Limb (tissue), 2 donors: ENCODE results near the gene ATG2A.

Source experiments
- DNase-seq, 2 donors: peaks; one replicate each; pipeline ENCODE4 v3.0.0-alpha.2; 2016; ENCODE audit errors: extremely low spot score in 2 of 2

The ATG2A gene

DNA sequence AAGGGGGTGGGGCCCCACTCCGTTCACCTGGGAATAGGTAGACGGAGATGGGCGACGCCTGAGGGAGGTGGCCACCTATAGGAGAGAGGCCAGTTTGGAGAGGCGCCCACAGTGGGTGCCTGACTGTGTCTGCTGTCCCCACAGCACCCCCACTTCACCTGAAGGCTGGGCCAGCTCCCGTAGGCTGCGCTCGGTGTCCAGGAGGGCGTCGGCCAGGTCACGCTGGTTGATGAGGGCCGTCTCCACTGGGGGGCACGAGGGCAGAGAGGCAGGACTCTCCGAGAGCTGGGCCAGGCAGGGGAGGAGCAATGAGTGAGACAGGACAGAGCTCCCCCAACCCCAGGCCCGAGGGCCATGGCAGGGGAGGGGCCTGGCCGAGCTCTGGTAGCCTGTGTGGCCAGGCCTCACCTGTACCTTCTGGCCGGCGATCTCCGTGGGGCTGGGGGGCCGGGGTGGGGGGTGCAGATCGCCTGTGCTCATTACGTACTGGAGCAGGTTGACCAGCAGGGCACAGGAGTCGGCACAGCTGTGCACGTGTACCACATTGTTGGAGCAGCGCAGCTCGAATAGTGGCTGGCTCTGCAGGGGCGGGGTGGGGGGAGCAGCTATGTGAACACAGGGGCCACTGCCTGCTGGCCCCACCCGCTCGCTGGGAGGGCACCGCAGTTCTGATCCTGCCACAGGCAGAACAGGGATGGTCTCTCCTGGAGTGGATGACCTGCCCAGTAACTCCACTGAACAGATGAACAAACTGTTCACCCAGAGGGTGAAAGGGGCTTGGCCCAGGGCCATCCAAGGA lies 14.7 kb downstream of the ATG2A start:
- DNase-seq = no peak

DNA sequence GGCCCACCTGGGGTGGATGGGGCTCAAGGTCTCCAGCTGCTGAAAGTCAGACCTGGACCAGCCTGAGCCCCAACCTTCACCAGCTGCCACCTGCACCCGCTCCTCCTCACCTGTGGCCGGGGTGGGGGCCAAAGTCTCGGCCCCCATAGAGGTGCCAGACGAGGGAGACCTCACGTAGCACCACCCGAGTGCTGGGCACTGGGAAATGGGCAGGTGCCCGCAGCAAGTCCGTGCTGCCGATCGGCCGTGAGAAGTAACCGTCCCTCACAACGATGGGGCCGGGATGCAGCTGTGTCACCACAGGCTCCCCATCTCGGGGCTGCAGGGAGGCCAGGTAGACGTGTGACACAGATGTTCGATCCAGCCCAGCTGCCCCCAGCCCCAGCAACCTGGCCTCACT lies 16.2 kb downstream of the ATG2A start:
- no peak for DNase-seq

DNA sequence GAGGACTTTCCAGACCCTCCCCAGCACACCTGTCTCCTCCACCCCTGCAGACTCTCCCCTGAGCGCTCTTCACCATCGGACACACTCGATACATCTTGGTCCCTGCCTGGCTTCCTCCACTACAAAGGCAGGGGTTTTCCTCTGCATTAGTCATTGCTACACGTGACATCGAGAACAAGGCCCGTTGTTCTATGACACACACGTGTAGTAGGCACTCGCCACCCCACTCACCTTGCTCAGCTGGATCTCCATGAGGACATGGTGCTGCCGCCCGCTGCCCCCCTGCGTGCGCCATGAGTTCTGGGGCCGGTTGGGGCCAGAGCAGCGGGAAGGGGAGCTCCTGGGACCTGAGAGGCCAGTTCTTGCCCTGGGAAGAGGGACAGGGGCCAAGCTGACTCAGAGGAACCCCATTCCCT lies 16.7 kb downstream of the ATG2A start:
- no peak for DNase-seq

DNA sequence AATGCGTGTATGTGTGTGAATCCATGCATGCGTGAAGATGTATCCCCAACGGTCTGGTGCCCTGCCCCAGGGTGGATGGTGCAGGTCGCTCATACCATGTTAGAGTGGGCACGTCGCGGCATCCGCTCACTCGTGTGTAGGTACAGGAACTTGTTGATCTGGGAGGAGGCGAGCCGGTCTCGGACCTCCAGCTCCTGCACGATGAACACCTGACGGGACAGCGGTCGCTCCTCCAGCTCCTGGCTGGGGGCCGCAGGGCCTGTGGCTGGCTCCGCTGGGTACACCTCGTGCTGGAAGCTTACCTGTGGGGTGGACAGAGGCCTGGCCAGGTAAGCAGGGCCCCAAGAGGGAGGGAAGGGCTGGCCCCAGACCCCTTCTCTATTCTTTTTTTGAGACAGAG lies 18.5 kb downstream of the ATG2A start:
- no peak for DNase-seq

DNA sequence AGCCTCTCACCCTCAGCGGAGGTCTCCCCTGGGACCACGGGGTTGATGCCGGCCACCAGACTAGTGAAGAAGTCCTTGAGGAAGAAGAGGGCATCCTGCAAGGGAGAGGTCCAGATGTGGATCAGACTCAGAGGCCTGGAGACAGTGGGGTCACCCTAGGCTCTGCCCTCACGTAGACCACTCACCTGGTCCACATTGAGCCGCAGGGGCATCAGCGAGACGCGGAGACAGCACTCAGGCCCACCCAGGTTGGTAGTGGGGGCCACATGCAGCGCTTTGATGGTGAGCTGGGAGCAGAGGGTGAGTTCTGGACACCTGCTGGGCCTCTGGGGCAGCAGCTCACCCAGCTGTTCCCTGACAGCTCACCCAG lies 18.9 kb downstream of the ATG2A start:
- DNase-seq = no peak

DNA sequence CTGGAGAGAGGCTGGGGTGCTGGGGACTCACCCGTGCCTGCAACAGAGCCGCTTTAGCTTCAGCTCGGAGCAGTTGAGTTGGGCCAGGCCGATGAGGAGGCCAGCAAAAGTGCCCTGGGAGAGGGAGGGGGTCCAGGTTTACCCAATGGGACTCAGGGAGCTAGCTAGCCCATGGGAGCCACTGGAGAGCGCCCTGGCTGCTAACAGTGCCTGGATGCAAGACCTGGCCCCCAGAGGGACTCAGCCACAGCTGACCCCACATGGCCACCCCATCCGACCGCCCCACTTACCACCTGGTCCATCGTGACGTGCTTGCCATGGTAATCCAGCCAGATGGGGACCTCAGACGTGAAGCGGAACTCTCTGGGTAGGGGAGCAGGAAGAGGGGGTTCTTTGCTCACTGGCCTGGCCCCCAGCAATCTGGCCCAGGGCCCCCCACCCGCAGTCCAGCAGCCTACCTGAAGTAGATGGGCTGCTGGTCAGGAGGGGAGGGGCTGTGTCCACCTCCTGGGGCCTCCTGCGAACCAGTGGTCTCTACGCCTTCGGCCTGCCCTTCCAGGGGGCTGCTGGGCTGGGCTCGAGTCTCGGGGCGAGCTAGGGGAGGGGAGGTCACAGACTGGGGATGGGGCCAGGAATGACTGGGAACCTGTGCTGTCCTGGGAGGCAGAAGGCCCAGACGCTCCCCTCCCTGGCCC lies 19.5 kb downstream of the ATG2A start:
- no peak for DNase-seq

DNA sequence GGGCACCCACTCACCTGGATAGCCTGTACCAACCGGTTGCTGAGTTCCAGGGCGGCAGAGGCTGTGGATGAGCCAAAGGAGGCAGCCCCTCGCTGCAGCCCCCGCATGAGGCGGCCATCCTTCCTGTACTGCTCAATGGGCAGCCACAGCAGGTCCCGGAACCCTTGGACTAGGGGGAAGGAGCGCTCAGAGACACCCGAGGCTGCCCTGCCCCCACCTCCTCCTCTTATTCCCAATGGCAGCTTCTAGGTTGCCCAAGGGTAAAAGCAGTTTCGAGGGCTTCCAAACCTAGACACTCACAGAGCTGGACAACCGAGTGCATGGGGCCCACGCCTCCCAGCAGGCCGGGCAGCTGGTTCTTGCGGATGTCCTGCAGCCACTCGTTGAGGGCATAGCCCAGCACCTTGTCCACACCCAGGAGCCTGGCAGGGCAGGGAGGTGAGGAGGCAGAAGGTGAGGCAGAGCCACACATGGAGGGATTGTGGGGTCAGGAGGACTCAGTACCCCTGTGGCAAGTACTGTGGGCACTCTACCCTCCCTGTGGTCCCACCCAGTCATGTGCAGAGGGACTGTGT lies 20.5 kb downstream of the ATG2A start:
- no peak for DNase-seq

DNA sequence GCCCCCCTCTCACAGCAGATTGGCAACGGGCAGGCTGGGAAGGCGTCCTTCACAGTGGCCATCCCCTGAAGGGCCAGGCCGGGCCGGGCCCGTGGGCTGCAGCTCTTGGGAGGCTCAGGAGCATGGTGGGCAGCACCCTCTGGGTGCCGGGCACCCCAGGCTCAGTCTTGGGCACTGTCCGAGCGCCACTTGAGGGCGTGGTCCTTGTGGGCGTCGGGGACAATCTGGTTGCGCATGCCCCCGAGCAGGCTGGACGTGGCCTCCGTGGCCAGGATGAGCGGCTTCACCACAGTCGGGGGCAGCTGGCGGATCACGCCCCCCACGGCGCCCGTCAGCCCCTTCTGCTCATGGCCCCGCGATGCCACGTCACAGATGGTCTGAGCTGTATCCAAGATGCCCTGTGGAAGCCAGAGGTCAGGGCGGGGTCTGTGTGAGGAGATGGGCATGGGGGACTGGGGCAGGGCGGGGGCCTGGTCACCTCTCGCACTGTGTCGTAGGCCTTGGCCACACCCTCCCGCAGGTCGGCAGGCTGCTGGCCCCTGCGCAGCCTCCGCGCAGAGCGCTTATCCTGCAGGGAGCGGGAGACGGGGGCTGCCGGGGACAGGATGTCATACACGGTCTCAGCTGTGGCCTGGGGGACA lies 22.1 kb downstream of the ATG2A start:
- no peak for DNase-seq

DNA sequence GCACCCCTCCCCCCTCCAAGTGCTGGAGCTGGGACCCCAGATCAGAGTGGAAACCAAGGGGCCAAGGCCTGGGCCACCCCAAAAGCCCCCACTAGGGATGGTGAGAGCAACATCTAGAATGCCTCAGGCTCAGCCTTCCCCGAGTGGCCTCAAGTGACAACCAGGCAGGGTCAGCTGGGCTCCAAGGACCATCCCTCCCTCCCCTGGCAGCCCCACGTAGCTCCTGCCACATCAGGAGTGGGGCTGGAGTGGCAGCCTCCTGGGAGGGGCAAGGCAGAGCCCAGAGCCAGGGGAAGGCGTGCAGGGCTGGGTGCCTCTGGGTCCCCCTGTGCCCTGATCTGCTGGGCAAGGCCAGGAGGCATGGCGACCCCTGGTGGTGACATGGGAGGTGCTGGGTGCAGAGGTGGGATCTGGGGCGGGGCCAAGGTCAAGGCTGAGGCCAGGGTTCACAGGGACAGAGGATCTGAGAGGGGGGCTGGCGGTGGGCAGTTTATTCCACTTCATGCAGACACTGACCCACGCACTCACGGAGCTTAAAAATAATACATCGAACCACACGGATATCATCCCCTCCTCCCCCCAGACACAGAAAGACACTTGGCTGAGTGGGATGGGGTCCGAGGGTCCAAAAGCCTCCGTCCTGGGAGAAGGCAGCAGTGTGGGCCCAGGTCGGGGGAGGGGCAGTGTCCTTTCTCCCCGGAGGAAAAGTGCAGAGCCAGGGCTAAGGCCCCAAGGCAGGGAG lies 22.8 kb downstream of the ATG2A start:
- peak in 1 of 2 donors; percentile 86 for DNase-seq

DNA sequence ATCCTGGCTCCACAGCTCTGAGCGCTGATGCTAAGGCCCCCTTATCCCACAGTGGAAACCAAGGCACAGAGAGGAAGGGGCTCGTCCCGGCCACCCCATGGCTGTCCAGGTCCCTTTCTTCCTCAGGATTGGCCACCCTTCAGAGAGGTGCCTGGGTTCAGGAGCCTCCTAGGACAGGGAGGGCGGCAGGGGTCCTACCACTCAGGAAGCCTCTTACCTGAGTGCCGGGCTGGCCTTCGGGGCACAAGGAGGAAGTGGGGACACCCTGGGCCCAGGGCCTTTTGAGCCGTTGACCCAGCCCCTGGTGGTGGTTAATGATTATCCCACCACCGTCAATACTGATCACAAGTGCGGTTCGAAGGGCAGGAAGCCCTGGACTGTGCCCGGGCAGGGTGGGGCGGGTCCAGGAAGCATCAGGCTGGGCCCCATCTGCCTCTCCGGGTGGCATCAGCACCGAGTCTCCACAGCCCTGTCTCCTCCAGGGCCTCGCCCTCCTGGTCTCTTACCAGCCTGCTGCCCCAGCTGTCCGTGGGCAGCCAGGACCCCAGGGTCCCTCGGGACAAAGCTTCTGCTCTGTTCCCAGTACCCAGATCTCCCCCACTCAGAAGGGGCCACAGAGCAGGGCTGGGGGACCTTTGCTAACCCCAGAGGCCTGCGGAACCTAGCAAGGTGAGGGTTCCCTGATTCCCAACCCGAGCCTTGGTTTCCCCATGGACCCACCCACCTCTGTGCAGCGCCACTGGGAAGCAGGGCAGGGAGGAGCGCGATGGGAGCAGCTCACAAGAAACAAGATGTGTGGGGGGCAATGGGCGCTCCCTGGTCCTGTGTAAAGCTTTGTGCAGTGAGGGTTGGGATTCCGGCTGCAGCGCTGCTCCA lies 23.6 kb downstream of the ATG2A start:
- no peak for DNase-seq

DNA sequence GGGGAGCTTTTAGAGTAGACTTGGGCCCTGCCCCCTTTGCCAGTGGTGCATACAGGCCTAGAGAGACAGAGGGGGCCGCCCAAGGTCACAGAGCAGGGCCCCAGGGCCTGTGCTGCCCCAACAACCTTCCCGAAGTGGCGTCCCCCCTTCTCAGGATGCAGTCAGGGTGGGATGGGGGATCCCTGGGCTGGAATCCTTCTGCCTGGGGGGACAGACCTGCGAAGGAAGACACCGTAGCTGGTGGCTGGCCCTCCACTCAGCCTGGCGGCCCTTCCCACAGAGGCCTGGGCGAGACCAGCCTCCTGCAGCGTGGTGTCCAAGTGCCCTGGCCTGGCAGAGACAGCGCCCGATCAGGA lies 24.2 kb downstream of the ATG2A start:
- no peak for DNase-seq

DNA sequence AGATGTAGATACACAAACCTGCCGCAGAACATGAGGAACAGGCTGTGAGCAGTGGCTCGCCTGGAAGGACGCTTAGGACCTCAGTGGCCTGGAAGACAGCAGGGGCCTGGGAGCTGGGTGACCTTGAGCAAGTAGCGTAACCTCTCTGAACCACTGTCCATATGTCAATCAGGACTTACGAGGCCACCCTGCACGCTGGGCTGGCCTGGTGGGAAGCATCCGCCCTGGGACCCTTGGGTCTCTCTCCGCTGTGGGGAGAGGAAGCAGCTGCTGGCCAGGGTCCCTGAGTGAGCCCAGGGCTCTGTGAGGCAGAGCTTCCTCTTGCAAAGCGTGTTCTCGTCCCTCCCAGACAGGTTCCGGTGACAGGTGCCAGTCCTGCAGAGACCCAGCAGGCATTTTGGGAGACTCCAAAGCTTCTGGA lies 24.6 kb downstream of the ATG2A start:
- no peak for DNase-seq

DNA sequence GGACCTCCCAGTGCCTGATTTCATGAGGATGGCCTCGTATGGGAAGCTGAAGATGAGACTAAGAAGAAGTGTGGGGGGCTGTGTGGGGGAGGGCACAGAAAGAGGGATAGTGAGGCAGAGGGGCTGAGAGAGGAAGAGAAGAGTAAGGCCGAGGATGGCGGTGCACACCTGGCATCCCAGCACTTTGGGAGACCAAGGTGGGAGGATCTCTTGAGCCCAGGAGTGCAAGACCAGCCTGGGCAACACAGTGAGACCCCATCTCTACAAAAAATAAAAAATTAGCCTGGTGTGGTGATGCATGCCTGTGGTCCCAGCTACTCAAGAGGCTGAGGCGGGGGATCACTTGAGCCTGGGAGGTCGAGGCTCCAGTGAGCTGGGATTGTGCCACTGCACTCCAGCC lies 25.1 kb downstream of the ATG2A start:
- no peak for DNase-seq

DNA sequence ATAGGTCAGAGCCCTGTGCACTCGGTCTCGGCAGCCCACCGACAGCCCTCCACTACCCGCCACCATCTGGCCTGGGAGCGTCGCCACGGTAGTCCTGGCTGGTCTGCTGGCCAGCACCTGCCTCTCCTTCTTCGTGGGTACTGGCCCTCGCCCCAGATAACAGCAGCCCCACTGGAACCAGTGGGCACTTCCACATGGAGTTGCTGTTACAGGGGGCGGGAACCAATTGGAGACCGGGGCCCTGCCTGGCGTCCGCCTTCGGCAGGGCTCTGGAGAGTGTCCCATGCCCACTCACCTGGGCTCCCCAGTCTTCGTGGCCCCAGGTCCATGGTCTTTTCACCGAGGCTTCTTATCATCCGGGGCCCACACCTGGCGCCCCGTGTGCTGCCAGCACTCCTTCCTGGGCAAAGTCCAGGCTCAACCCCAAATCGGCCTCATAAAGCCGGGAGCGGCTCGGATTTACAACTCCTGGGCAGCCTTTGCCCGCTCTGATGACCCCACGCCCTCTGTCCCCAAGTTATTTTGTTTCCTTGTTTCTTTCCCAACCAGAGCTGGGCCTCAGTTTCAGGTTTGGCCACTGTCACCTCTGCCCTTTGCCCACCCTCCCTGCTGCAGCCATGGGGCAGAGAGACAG lies 25.7 kb downstream of the ATG2A start:
- DNase-seq = no peak

DNA sequence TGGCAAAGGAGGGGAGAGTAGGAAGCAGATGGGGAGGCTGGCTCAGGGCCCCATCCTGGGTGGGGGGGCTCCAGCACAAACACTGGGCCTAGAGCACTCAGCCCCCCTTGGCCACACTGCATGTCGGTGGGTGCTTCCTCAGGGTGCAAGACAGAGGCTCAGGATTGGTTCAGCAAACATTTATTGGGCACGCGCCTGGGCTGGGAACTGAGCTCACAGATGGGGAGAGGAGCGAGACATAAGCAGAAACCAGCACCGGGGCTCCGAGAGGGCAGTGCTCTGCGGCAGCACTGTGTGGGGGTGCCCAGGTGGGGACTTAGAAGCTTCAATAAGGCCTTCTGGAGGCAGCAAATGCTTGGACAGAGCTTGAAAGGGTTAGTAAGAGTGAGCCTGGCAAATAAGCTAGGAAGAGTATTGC lies 26.5 kb downstream of the ATG2A start:
- no peak for DNase-seq

DNA sequence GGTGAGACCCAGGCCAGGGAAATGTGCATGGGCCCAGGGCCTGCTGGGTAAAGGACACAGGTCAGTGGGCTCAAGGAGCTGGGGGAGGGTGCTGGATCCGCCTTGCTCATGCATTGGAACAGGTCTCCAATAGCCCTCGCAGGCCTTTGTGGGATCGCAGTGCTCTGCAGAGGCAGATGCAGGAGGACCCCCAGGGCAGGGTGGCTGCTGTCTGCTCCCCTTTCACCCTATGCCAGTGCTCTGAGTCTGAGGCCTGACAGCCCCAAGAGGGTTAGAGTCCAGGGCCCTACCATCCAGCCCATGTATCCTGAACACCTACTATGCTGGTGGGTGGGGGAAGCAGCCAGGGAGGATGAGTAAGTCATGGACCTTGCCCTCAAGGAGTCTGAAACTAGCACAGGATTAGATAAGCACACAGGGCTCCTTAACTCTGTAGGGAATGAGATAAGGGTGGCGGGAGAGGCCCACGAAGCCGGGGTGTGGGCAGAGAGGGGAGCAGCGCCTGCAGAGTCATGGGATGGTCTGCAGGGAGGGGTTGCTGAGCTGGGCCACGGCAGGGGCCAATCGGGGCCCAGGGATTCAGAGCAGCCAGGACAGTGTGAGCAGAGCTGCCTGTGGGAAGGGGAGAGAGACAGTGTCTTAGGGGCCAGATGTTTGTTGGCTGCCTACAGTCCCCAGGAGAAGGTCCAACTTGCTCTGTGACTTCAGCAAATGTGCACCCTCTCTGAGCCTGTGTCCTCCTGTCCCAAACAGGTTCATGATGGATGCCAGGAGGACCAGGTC lies 28.1 kb downstream of the ATG2A start:
- DNase-seq = no peak

DNA sequence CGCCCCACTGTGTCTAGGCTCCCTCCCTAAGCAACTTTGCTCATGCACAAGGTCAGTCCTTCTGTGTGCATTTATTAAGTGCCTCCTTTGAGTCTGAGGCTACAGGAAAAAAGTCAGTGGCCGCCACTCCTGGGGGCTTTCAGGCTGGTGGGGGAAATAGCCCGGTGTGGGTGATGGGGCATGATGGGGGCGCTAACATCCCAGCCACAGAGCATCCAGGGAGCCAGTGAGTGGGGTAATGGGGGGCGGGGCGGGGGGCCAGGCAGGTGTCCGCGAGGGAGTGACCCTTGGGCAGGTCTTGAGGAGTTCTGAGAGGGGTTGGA lies 28.6 kb downstream of the ATG2A start:
- DNase-seq = no peak

DNA sequence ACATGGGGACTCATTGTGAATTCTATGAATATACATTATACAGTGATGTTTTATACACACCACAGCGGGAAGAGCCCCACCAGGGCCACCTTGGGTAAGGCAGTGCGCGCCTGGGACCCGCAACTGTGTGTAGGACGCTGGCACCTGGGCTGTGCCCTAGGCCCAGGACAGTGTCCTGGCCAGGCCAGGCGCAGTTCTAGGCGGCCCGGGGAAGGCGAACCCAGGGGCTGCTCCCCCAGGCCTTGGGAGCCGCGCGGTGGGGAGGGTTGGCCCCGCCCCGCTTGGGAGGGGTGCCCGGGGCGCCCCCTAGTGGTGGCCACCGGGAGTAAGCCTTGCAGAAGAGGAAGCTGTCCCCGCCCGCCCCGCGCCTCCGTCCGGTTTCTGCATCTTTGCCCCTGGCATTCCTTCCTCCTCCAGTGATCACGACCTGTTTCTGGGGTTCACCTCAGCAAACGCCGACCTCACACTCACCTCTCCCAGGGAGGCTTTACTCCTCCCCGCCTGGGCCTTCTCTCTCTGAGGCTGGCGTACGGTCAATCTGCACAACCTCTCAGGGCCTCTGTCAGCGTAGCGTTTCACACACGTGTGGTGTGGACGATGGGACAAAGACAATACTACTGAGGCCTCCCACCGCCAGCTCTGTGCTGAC lies 29.1 kb downstream of the ATG2A start:
- peak; percentile 67 to 91 for DNase-seq

DNA sequence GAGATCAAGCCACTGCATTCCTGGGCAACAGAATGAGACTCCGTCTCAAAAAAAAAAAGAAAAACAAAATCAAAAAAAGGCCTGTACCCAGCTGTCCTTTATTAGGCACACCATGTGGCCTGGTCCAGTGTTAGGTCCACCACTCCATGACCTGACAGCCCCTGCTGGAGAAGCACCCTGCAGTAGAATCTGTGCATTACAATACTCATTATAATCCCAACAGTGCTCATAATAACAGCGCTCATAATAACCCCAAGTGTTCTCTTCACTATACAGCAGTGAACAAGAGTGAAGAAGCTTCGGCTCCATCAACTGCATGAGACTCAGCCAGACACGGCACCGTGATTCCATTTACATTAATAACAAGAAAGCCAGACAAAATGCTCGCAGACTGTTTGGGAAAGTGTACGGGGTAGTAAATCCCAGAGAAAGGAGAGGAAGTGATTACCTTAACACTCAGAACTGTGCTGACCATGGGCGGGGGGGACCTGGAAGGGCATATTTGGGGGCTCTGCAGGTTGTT lies 29.7 kb downstream of the ATG2A start:
- DNase-seq = no peak
